HG03097 (cell line): ENCODE data around the gene SNRPA1.
A peak's percentile ranks its signal among the peaks of the same experiment; 100 is the strongest.

Source experiments
- ATAC-seq: cut with Tn5 transposase; IDR thresholded peaks from one replicate; pipeline ENCODE4 v1.9.1; 2021; ENCODE audit not compliant: unreplicated experiment, low FRiP score

Gene SNRPA1

DNA sequence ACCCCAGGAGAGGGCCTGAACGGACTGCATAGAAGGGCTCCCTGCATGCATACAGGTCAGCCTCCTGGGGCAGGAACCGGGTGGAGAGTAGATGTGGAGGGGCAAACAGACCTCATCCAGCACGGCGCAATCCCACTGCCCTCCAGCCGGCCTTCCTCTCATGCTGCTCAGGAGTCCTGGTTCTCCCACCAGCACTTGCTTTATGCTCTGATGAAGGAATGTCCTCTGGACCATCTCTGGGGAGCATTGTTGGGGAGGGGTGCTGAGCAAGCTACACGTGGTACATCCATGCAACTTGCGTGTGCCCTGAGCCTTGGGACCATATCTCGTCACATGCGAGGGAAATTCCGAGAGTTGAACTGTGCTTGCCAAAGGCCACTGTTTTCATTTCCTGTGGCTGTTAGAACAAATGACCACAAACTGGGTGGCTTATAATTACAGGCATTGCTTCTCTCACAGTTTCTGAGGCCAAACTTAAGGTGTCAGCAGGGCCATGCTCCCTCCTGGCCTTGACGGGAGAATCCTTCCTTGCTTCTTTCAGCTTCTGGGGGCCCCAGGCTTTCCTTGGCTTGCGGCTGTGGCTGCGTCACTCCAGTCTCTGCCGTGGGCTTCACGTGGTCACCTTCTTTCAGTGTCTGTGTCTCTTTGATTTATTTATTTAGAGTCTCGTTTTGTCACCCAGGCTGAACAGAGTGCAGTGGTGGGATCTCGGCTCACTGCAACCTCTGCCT is 30.0 kb downstream of the SNRPA1 start:
- ATAC-seq = no peak

DNA sequence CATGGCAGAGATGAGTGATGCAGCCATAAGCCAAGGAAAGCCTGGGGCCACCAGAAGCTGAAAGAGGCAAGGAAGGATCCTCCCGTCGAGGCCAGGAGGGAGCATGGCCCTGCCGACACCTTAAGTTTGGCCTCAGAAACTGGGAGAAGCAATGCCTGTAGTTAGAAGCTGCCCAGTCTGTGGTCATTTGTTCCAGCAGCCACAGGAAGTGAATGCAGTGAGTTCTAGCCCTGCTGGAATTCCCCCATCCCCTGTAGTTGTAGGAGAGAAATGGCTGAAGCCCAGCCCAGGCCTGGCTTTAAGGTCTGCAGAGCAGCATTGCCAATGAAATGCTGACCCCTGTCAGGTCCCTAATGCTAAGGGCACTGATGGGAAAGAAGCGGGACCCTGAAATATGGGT is 31.0 kb downstream of the SNRPA1 start:
- no peak for ATAC-seq

DNA sequence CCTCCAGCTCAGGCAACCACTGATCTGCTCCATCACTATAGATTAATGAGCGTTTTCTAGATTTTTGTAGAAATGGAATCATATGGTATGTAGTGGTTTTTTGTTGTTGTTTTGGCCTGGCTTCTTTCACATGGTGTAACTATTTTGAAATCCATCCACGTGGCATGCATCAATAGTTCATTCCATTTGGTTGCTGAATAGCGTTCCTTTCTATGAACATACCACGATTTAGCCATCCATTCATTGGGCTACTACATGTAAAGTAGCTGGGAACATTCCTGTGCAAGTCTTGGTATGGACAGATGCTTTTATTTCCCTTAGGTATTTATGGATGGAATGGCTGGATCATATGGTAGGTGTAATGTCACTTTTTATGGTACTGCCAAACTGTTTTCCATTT is 32.5 kb downstream of the SNRPA1 start:
- no peak for ATAC-seq

DNA sequence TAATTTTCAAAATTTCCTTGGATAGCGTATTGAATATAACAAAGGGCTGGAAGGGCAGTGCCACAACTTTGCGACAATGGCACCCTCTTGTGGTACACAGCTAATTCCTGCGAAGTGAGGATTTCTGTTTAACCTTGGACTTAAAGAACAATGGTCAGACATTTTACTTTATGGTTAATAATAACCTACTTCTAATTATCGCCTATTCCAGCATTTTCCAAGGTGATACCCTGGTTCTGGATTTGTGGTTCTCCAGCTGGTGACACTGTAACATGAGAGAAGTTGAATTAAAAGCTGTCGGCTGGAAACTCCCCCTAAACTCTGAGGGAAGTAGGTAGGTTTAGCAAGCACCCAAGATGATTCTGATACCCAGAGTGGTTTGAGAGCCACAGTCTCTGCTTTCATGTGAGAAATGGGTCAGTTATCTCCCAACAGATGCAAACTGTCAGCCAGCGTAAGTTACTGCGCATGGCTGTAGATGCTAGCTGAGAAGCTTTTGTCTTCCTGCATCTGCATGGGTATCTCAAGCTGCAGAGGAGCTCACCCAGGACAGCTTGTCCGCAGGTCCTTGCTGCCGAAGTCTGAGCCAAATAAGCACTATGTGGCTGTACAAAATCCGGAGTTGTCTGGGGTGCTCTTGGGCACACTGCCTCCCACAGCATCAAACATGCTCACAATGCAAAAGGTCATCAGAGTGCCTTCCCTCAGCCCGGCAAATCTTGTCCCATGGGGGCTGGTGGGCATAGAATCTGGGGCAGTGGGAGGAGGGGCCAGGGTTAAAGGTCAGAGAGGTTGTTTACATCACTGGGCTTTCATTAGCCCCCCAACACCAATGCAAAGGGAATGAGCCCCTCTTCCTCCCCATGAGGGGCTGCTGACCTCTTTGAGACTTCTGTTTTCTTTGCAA is 36.6 kb downstream of the SNRPA1 start:
- no peak for ATAC-seq

DNA sequence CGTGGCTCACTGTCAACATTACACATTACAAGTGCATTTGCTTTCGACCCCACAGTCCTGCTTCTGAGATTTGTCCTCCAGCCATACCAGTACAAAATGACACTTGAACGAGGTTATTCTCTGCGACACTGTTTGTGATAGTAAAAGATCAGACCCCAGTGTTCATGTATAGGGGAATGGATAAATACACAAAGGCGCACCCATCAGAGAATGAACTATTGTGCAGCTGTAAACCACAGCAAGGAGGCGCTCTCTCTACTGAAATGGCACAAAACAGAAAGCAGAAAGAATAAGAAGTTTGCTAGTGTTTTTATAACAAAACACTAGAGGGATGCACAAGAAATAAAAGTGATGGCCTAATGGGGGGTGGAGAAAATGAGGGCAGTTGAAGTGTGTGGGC is 38.3 kb downstream of the SNRPA1 start:
- no peak for ATAC-seq

DNA sequence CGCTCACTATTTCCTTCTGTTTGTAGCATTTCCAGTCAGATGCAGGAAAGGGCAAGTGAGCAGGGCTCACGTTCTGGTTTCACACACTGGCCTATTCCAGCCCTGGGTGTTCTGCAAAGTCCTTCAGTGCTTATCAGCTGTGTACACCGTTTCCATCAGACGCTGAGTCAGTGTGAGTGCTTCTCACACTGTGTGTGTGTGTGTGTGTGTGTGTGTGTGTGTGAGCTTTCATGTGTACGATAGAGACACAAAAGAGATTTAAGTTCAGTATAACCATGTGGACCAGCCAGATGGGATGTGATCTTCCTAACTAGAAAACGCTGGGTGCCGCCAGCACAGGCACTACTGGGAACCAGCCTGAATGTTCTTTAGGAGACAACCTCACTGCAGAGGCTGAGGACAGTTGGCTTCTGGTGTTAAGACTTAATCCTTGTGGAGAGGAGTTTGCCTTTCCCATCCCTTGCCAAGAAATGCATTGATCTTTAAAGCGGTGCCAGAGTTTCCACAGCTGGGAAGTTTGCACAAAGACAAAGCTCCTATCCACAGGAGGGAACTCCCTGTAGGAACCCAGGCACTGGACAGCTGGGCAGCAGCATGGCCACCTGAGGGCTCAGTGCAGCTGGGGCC is 39.3 kb downstream of the SNRPA1 start:
- no peak for ATAC-seq

DNA sequence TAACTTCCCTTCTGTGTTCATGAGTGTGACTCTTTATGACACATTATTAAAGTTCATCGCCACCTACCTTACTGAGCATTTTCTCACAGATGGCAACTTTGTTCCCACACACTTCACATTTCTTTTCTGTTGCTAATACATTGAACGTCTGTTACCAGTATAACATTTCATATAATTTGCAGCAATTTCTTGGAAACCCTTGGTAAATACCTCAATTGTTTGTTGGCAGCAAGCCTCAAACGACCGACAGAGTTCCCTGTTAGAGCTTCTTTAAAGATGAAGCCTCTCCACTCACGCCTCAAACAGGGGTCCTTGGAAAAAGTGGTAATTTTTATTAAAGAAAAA is 40.0 kb downstream of the SNRPA1 start:
- ATAC-seq = no peak

DNA sequence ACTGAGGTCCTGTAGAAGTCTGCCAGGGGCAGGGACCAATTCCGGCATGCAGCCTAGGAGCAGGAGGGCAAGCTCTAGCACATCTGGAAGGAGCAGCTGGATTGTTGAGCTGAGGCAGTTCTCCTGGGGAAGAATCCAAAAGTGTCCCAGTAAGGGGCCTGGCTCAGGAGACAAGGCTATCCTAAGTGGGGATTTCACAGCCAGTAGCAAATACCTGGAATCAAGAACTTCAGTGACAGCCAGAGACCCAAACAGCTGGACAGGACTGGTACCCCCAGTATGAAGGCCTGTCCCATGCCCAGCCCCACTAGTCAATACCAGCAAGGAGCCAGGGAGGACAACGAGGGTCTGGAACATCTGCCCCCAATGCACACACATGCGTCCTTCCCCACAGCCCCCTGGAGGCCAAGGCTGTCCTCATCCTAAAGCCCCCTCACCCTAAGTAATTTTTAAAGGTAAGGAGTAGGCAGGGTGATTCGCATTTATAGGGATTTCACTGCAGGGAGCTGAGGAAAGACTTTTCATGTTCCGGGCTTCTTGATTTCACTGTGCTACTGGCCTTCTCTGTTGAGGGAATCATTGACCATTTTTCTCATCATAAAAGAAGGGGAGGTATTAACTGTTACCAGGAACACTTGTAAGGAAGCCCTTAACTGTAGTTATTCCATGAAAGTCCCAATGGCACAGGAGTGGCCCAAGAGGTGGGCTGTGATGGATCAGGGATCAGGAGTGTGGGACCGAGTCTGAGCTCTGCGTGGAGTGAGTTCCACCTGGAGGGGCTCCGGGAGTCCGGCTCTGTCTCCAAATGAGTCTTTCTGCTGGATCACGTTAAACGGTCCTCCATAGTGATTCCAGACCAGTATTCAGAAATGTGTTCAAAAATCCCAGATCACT is 40.6 kb downstream of the SNRPA1 start:
- no peak for ATAC-seq

DNA sequence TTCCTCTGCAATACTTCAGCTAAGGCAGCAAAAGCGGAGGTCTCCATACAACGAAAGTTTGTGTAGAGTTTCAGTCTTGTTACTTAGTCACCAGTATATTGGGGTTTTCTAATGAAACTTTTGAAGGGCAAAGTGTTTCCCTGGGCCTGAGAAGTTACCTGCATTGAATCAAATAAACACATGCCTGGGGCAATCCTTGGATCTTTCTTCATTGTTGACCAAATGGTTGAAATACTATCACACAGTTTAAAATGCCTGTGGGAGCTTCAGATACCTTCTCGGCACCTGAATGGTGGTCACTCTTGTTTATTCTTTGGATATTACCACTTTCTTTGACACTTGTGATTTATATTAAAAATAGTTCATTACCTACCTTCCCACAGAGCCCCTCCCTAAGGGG is 42.2 kb downstream of the SNRPA1 start:
- ATAC-seq = no peak

DNA sequence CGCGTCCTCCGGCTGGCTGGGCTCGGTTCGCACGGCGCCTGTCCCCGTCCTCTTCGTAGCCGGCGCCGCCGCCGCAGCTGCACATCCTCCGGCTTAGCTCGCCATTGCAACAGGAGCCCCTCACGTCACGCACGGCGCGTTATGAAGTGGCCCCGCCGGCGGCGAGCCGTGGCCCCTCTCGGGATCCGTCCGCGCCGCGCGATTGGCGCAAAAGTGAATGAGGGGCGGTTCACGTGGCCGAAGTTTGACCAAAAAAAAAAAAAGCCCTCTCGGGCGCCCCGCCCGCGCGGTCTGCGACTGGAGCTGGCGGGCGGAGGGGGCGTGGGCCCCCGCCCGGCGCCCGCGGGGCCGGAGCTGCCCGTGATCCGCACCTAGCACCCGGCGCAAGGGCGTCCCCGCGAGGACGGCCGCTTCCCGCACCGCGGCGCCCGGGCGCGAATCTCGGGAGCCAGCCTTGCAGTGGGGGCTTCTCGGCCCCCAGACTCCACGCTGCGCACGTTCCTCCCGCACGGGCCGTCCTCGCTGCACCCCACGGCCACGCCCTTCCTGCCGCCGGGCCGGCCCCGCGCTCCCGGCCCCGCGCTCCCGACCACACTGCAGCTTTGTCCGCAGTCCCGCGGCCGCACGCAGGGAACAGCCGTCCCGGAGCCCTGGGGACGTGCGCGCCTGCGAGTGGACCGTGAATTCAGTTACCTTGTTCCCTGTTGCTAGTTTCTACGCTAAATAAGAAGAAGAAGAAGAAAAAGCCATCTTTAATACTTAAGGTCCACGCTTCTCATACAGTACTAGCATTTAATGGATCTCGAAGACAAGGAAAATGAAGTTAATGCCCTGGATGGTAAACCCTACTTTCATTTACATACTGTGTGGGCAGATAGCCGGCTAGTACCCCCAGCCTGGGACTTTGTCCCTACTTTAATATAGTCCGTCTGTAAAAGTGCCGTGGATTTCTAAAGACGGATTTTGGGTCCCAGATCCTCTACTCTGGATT is 42.9 kb downstream of the SNRPA1 start, which contains the start of gene CHSY1:
Gene CHSY1, minus strand, starts transcription at position 219 of the 991 bp plus-strand sequence. CDS start 592 bp downstream, outside the sequence.
- ATAC-seq = peak; percentile 62

DNA sequence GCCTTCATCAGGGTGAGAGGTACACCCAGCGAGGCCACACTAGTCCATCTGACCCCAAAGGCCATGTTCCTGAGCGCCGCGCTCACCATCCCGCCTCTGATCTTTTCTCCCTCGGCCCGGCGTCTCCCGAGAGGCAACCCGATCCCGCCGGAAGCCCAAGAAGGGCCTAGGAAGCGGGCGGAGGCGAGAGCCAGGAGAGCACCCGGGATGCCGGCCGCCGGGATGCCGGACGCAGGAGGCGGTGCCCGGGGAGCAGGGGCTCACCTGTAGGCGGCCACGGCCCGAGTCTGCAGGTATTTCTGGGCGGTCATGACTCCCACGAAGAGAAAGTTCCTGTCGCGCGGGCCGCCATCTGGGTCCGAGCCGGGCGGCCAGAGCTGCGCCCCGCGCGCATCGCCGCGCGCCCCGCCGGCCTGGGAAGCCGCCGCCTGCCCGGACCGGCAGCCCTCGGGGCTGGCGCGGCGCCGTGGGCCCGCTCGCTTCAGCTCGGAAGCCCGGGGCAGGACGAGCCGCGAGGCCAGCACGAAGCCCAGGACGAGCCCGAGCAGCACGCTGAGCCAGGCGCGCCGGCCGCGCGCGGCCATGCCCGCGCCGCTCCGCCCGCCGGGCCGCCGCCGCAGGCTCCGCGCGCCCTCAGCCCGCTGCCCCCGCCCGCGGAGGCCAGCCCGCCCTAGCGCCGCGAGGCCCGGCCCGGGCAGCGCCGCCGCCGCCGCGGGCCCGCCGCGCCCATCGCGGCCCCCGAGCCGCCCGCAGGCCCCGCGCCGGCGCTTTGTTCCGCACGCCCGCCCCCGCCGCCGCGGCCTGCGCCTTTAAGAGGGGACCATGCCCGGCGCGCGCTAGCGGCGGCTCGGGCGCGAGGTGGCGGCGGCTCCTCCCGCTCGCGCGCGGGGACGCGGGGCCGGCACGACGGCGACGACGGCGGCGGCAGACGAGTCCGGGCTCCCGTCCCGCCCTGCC is 43.9 kb downstream of the SNRPA1 start:
- ATAC-seq = peak; percentile 23

DNA sequence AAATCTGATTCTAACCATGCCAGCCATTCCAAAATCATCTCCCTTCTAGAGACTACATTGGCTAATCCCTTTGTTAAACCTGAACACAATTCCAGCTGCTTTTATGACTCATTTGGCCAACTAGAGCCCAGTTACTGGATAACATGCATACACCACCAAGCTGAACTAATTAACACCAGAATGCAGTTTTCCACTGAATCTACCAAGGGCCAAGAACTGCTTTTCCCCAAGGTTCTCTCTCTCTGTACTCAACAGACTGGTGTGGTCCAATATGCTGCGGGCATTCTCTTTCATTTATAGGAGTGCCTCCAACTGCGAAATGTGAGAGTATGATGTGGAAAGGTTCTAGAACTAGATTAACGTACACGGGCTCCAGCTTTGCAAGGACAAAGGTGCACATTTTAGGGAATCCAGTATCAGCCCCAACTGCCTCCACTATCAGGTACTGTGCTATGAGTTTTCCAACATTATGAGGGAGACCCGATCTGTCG is 44.7 kb downstream of the SNRPA1 start:
- no peak for ATAC-seq

DNA sequence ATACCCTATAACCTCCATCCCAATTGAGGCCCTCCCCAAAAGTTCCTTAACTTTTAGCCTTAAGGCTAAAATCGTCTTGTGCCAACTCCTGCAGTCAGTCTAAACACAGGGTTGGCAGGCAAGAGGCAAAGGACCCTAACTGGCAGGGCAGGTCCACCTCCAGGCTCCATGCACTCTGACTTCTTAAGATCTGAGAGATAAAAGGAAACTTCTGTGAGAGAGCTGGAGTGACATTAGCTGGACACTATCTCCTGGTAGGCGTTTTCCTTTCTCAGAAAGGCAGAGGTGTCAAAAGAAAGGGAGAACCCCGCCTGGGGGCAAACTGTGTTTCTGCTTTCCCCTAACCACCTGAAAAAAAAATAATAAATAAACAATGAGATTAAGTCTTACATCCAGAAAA is 46.8 kb downstream of the SNRPA1 start:
- ATAC-seq = no peak

DNA sequence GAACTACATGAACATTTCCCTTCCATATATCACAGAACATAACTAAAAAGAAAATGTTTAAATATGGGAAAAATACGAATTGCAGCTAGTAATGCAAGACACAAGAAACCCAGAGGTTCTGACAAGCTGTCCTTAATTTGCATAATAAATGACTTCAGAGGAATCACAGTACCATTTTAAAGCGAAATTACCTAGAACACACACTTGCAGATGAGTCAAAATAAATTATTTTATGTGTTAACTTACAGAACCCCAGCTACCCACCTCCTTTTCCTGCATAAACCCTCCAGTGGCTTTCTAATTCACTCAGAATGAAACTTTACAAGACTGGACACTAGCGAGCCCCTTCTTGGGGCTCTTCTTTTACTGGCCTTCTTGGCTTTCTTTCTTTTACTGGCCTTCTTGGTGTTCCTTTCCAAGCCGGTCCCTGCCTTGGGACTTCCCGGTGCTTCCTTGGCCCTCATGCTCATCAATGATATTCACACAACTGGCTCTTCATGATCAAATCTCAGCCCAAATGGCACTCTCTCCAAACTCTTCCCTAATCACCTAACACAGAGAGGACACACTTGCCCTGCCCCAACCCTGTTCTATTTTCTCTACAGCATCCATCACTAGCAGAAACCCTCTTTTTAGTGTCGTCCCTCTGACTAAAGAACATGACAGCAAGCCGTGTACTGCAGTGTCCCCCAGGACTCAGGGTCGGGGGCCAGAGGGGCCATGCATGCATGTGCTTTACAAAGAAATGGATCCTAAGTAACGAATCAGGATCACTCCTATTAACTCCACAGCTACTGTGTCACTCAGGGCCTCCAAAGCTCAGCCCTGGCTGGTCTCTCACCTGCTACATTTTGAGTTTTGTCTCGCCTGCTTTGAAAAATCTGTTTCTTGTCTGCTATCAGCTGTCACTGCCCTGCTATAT is 48.0 kb downstream of the SNRPA1 start:
- ATAC-seq = no peak

DNA sequence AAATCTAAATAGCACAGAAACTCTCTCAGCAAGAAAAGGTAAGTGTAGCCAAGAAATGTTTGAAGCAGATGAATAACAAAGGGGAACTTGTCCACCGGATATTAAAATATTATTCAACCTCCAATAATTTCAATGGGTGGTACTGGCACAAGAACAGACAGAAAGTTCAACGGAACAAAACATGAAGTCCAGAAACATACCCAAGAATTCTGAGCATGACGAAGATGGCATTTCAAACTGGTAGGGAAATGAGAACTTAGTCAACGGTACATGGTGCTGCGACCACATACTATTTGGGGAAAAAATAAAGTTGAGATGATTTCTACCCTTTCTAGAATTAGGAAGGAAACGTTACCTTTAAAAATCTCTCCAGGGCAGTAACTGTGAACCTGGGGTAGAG is 48.7 kb downstream of the SNRPA1 start:
- ATAC-seq = no peak

DNA sequence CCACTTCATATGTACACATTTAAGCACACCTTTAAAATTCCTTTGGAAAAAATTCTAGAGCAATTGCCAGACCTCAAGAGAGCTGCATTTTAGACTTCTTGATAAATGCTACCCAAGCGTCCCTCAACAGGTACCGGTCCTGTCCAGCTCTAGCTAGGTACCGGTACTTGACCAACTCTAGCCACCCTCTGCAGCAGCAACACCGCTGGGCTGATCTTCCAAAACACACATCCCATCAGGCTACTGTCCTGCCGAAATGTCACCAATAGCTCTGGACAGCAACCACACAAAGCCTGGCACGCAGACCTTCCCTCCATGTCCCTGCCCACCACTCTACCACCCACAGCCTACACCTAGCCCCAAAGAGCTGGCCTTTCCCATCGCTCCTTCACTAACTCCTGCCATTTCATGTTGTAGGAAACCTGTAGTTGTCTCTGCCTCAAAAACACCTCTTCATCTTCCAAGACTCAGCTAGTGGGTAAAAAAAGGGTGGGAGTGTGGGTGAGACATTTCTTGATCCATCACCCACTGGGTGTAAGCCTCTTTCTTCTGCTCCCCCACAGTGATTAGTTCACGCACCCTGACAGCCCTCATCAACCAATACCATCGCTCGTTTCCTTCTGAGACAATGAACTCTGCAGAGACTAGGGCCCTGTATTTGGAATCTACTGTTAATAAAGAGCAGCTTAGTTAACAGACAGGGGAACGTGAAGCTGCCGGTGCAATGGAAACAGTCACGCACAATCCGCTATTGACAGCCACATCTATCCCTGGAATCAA is 50.0 kb downstream of the SNRPA1 start:
- ATAC-seq = no peak
